HepG2 (cell line): ENCODE results near the gene CTNND2. TPM values are rescaled to one million over a fixed set of nuclear protein-coding genes. Genes with fewer than 3 reads are reported as not detected.
A peak's percentile ranks its signal among the peaks of the same experiment; 100 is the strongest.

Experiments
- ARID2 ChIP-seq: sonication (generic); formaldehyde crosslinking; IDR thresholded peaks from 2 replicates; pipeline ENCODE4 v1.8.1; 2022; ENCODE audit warnings: mild to moderate bottlenecking, missing genetic modification reagents, borderline replicate concordance
- CEBPG ChIP-seq: IDR thresholded peaks from 2 replicates; pipeline ENCODE4 v1.6.1; 2016
- CREB1 ChIP-seq, 2 experiments: fragments of 450-650 bp in 1 of 2; IDR thresholded peaks; 2 replicates each; pipeline ENCODE4 v1.6.1; 2016 to 2017; ENCODE audit warnings: control low read depth in 1 of 2, mild to moderate bottlenecking in 1 of 2, missing compliant biosample characterization in 1 of 2, missing genetic modification characterization in 1 of 2
- DNMT3B ChIP-seq: conservative IDR thresholded peaks from 2 replicates; pipeline ENCODE4 v1.6.1; 2016; ENCODE audit warnings: missing biosample characterization, control low read depth
- HDAC2 ChIP-seq: sonication (generic); formaldehyde crosslinking; IDR thresholded peaks from 2 replicates; pipeline ENCODE4 v1.4.0; 2020; ENCODE audit warnings: missing genetic modification reagents
- IKZF4 ChIP-seq: sonication (generic); formaldehyde crosslinking; IDR thresholded peaks from 2 replicates; pipeline ENCODE4 v1.5.1; 2020; ENCODE audit warnings: borderline replicate concordance, mild to moderate bottlenecking, low read depth, missing genetic modification reagents; ENCODE audit errors: not compliant biosample characterization
- KLF11 ChIP-seq: IDR thresholded peaks from 2 replicates; pipeline ENCODE4 v1.6.1; 2016; ENCODE audit warnings: missing compliant biosample characterization
- MBNL3 ChIP-seq: fragments of 250-450 bp; sonication (Bioruptor Pico); conservative IDR thresholded peaks from 2 replicates; pipeline ENCODE4 v1.8.0; 2022; ENCODE audit warnings: mild to moderate bottlenecking, inconsistent platforms
- MIER2 ChIP-seq: IDR thresholded peaks from 2 replicates; pipeline ENCODE4 v1.6.1; 2016; ENCODE audit warnings: missing biosample characterization, missing genetic modification reagents
- MZF1 ChIP-seq: sonication (generic); formaldehyde crosslinking; IDR thresholded peaks from 2 replicates; pipeline ENCODE4 v1.8.1; 2023; ENCODE audit warnings: mild to moderate bottlenecking, missing genetic modification reagents, borderline replicate concordance
- NONO ChIP-seq, 2 experiments: fragments of 450-650 bp in 1 of 2; sonication (generic) in 1 of 2; formaldehyde crosslinking in 1 of 2; IDR thresholded peaks in 1 of 2; conservative IDR thresholded peaks in 1 of 2; 2 replicates each; pipeline versions ENCODE4 v1.6.1 to v1.8.0; 2017 to 2022; ENCODE audit warnings: mild to moderate bottlenecking in 1 of 2, missing genetic modification reagents in 1 of 2, moderate library complexity in 1 of 2
- NR2F1 ChIP-seq, 2 experiments: fragments of 450-650 bp in 1 of 2; formaldehyde crosslinking in 1 of 2; IDR thresholded peaks; 2 replicates each; pipeline versions ENCODE4 v1.5.0 to v1.6.1; 2016 to 2020; ENCODE audit warnings: mild to moderate bottlenecking in 1 of 2, missing compliant biosample characterization in 1 of 2, missing genetic modification reagents in 1 of 2, moderate library complexity in 1 of 2
- ONECUT2 ChIP-seq: sonication (generic); formaldehyde crosslinking; IDR thresholded peaks from 2 replicates; pipeline ENCODE4 v1.4.0; 2020; ENCODE audit warnings: missing genetic modification reagents
- POLR2G ChIP-seq: fragments of 200-400 bp; formaldehyde crosslinking; IDR thresholded peaks from 2 replicates; pipeline ENCODE4 v1.6.1; 2018; ENCODE audit warnings: mild to moderate bottlenecking, low read depth, low read length, moderate library complexity
- PPARG ChIP-seq: conservative IDR thresholded peaks from 2 replicates; pipeline ENCODE4 v1.6.1; 2016; ENCODE audit warnings: missing biosample characterization, missing genetic modification reagents
- RNF2 ChIP-seq: fragments of 450-650 bp; conservative IDR thresholded peaks from 2 replicates; pipeline ENCODE4 v1.6.1; 2016; ENCODE audit warnings: low read depth
- SALL2 ChIP-seq: sonication (generic); formaldehyde crosslinking; IDR thresholded peaks from 2 replicates; pipeline ENCODE4 v1.8.1; 2023; ENCODE audit warnings: mild to moderate bottlenecking, missing genetic modification reagents, inconsistent platforms
- TEAD3 ChIP-seq: optimal IDR thresholded peaks from 2 replicates; pipeline ENCODE3; 2016; ENCODE audit warnings: borderline replicate concordance
- ZC3H4 ChIP-seq: sonication (generic); formaldehyde crosslinking; IDR thresholded peaks from 2 replicates; pipeline ENCODE4 v1.4.0; 2020; ENCODE audit warnings: missing genetic modification reagents, borderline replicate concordance
- ZNF546 ChIP-seq: sonication (generic); formaldehyde crosslinking; conservative IDR thresholded peaks from 2 replicates; pipeline ENCODE4 v1.8.1; 2023; ENCODE audit warnings: mild to moderate bottlenecking, missing genetic modification reagents
- ZNF562 ChIP-seq: sonication (generic); formaldehyde crosslinking; IDR thresholded peaks from 2 replicates; pipeline ENCODE4 v1.8.0; 2022; ENCODE audit warnings: missing genetic modification reagents, borderline replicate concordance
- ZNF607 ChIP-seq: sonication (generic); formaldehyde crosslinking; IDR thresholded peaks from 2 replicates; pipeline ENCODE4 v1.5.1; 2020; ENCODE audit warnings: missing genetic modification reagents, mild to moderate bottlenecking, borderline replicate concordance
- ZNF644 ChIP-seq: IDR thresholded peaks from 2 replicates; pipeline ENCODE4 v1.6.1; 2016; ENCODE audit warnings: low read depth
- ZNF660 ChIP-seq: sonication (generic); formaldehyde crosslinking; IDR thresholded peaks from 2 replicates; pipeline ENCODE4 v1.5.1; 2020; ENCODE audit warnings: mild to moderate bottlenecking, low read depth, missing genetic modification reagents, borderline replicate concordance
- ZNF746 ChIP-seq: sonication (generic); formaldehyde crosslinking; IDR thresholded peaks from 2 replicates; pipeline ENCODE4 v1.8.0; 2022; ENCODE audit warnings: mild to moderate bottlenecking, missing genetic modification reagents
- ZNF766 ChIP-seq: sonication (generic); formaldehyde crosslinking; IDR thresholded peaks from 2 replicates; pipeline ENCODE4 v1.5.0; 2020; ENCODE audit warnings: missing genetic modification reagents, borderline replicate concordance
- polyA plus RNA-seq, 8 experiments: library from polyadenylated mRNA; depleted of rRNA in 3 of 8; stranded (reverse) in 7 of 8; unstranded in 1 of 8; fragments of >200 nt; fragmentation: Illumina TruSeq in 4 of 8; extraction: Trizol in 4 of 8; gene quantifications; 2 replicates each; pipeline versions ENCODE4 v1.2.1 to v1.2.3, GENCODE V29; 2011 to 2016; ENCODE audit warnings: low read depth in 4 of 8, missing spikeins in 1 of 8, mixed read lengths in 1 of 8; ENCODE audit not compliant: insufficient read depth in 1 of 8
- total RNA-seq, 5 experiments: library from RNA; depleted of rRNA; stranded (reverse); fragments of >200 nt; fragmentation: Illumina TruSeq; extraction: Trizol; gene quantifications; 2 replicates each; pipeline ENCODE4 v1.2.3, GENCODE V29; 2016; ENCODE audit warnings: low read depth in 1 of 5
- TF ChIP-seq, protein P1 (sequence below): sonication (generic); formaldehyde crosslinking; IDR thresholded peaks from 2 replicates; pipeline ENCODE4 v1.4.0; 2020; ENCODE audit warnings: mild to moderate bottlenecking, missing genetic modification reagents
- TF ChIP-seq, protein P2 (sequence below): sonication (generic); formaldehyde crosslinking; IDR thresholded peaks from 2 replicates; pipeline ENCODE4 v1.8.1; 2023; ENCODE audit warnings: mild to moderate bottlenecking, missing genetic modification reagents
- TF ChIP-seq, protein P3 (sequence below): sonication (generic); formaldehyde crosslinking; IDR thresholded peaks from 2 replicates; pipeline ENCODE4 v1.5.0; 2020; ENCODE audit warnings: missing genetic modification reagents

The CTNND2 gene
- total and polyA plus RNA-seq, 2 of the 13 experiments (the other 11 are each of a cell fraction or from before 2014, with no cell fraction given): not detected

DNA sequence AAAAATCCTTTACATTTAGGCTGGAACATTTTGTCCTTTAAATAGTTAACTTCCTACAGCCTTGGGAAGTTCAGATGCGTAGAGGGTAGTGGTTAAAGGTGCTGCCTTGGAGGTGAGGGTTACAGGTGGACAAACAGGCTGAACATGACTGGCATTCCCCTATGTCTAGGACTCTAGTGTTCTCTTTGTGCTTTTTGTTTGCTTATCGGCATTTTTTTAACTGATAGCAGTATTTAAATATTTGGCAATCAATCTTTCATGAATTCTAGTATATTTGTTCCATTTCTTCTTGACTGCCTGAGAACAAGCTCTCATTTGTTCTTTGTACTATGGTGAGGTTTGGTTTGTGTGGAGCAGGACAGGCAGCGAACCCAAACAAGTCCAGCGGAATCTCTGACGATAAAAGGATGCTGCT, 307.6 kb downstream of the CTNND2 start (continued):
- TF ChIP-seq, protein P1, sequence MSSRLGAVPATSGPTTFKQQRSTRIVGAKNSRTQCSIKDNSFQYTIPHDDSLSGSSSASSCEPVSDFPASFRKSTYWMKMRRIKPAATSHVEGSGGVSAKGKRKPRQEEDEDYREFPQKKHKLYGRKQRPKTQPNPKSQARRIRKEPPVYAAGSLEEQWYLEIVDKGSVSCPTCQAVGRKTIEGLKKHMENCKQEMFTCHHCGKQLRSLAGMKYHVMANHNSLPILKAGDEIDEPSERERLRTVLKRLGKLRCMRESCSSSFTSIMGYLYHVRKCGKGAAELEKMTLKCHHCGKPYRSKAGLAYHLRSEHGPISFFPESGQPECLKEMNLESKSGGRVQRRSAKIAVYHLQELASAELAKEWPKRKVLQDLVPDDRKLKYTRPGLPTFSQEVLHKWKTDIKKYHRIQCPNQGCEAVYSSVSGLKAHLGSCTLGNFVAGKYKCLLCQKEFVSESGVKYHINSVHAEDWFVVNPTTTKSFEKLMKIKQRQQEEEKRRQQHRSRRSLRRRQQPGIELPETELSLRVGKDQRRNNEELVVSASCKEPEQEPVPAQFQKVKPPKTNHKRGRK (CRISPR knock-in tag): no peak
- TF ChIP-seq TEAD3 (peak; percentile 95), ZNF660 (CRISPR knock-in tag) (no peak), HDAC2 (CRISPR knock-in tag) (peak; percentile 91), IKZF4 (no peak), MIER2 (CRISPR knock-in tag) (no peak), ZNF546 (no peak), DNMT3B (CRISPR knock-in tag) (0 out of 2 replicates have a peak, but pooled peaks have one; percentile 61), RNF2 (no peak), ONECUT2 (CRISPR knock-in tag) (peak; percentile 87), ZC3H4 (no peak), SALL2 (CRISPR knock-in tag) (no peak), NR2F1 (CRISPR knock-in tag; IDR thresholded peaks at IDR 0.05) (peak; percentile 51 to 88; a peak in 3 of 4 replicates), CREB1 (IDR thresholded peaks at IDR 0.05) (no peak), CREB1 (CRISPR knock-in tag; IDR thresholded peaks at IDR 0.05) (peak; percentile 81), KLF11 (CRISPR knock-in tag) (no peak), MZF1 (CRISPR knock-in tag) (no peak), ZNF607 (CRISPR knock-in tag) (no peak), ZNF766 (no peak), ARID2 (CRISPR knock-in tag) (no peak), ZNF746 (CRISPR knock-in tag) (no peak), PPARG (CRISPR knock-in tag) (peak; percentile 84), ZNF644 (peak; percentile 49; the same call in 1 of the 2 replicates), ZNF562 (CRISPR knock-in tag) (no peak), POLR2G (0 out of 2 replicates have a peak, but pooled peaks have one; percentile 30), NONO (IDR thresholded peaks at IDR 0.05) (no peak), NONO (CRISPR knock-in tag; conservative IDR thresholded peaks at IDR 0.05) (no peak; the same call in 1 of the 2 replicates), MBNL3 (CRISPR knock-in tag) (no peak), CEBPG (CRISPR knock-in tag) (peak; percentile 64)
- TF ChIP-seq, protein P2, sequence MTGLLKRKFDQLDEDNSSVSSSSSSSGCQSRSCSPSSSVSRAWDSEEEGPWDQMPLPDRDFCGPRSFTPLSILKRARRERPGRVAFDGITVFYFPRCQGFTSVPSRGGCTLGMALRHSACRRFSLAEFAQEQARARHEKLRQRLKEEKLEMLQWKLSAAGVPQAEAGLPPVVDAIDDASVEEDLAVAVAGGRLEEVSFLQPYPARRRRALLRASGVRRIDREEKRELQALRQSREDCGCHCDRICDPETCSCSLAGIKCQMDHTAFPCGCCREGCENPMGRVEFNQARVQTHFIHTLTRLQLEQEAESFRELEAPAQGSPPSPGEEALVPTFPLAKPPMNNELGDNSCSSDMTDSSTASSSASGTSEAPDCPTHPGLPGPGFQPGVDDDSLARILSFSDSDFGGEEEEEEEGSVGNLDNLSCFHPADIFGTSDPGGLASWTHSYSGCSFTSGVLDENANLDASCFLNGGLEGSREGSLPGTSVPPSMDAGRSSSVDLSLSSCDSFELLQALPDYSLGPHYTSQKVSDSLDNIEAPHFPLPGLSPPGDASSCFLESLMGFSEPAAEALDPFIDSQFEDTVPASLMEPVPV: no peak
- TF ChIP-seq, protein P3, sequence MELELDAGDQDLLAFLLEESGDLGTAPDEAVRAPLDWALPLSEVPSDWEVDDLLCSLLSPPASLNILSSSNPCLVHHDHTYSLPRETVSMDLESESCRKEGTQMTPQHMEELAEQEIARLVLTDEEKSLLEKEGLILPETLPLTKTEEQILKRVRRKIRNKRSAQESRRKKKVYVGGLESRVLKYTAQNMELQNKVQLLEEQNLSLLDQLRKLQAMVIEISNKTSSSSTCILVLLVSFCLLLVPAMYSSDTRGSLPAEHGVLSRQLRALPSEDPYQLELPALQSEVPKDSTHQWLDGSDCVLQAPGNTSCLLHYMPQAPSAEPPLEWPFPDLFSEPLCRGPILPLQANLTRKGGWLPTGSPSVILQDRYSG (CRISPR knock-in tag): no peak
